ENCODE data around the gene FAT3.

Gene FAT3

GRCh38 chr11:92253421-92253820, 28.8 kb downstream of the FAT3 start:
- Mint-ChIP-seq H3K4me3 (no peak overlapping the region), H3K9me3 (no peaks in the 10 kb centered on the region), H3K36me3 (ENCODE audit: low read depth) (no peaks in the 10 kb centered on the region), H3K4me1 (ENCODE audit: low read depth) (no peaks in the 10 kb centered on the region), H3K27ac (no peak overlapping the region), H3K27me3 (no peaks in the 10 kb centered on the region)
- intact Hi-C loops (cut with micrococcal nuclease): no loop called here

GRCh38 chr11:92253945-92254344, 29.3 kb downstream of the FAT3 start:
- no peaks in the 10 kb centered on the region for H3K36me3 Mint-ChIP-seq (ENCODE audit: low read depth)
- H3K4me1 Mint-ChIP-seq (ENCODE audit: low read depth): no peaks in the 10 kb centered on the region
- intact Hi-C loops (cut with micrococcal nuclease): no loop called here
- no peaks in the 10 kb centered on the region for H3K27me3 Mint-ChIP-seq
- no peak overlapping the region for H3K4me3 Mint-ChIP-seq
- no peaks in the 10 kb centered on the region for H3K9me3 Mint-ChIP-seq
- H3K27ac Mint-ChIP-seq: no peak overlapping the region

- intact Hi-C loops (cut with micrococcal nuclease): no loop called here
- no peaks in the 10 kb centered on the region for H3K9me3 Mint-ChIP-seq
Measured at GRCh38 chr11:92257536-92257935, 32.9 kb downstream of the FAT3 start.

GRCh38 chr11:92259861-92260260, 35.2 kb downstream of the FAT3 start:
- H3K9me3 Mint-ChIP-seq: no peaks in the 10 kb centered on the region

More at GRCh38 chr11:92257536-92257935, 32.9 kb downstream of the FAT3 start:
- Mint-ChIP-seq H3K4me3 (no peak overlapping the region), H3K27me3 (no peaks in the 10 kb centered on the region), H3K36me3 (ENCODE audit: low read depth) (no peaks in the 10 kb centered on the region), H3K4me1 (ENCODE audit: low read depth) (no peaks in the 10 kb centered on the region), H3K27ac (no peak overlapping the region)

GRCh38 chr11:92264350-92264749, 39.7 kb downstream of the FAT3 start:
- intact Hi-C loops (cut with micrococcal nuclease): no loop called here
- Mint-ChIP-seq H3K27me3 (no peaks in the 10 kb centered on the region), H3K4me1 (ENCODE audit: low read depth) (no peaks in the 10 kb centered on the region)

More at GRCh38 chr11:92259861-92260260, 35.2 kb downstream of the FAT3 start:
- no peaks in the 10 kb centered on the region for H3K36me3 Mint-ChIP-seq (ENCODE audit: low read depth)
- H3K27ac Mint-ChIP-seq: no peak overlapping the region
- no peaks in the 10 kb centered on the region for H3K4me1 Mint-ChIP-seq (ENCODE audit: low read depth)
- no peaks in the 10 kb centered on the region for H3K27me3 Mint-ChIP-seq
- no peak overlapping the region for H3K4me3 Mint-ChIP-seq
- intact Hi-C loops (cut with micrococcal nuclease): no loop called here

GRCh38 chr11:92266806-92267205, 42.2 kb downstream of the FAT3 start:
- Mint-ChIP-seq H3K27ac (no peak overlapping the region), H3K36me3 (ENCODE audit: low read depth) (no peaks in the 10 kb centered on the region), H3K4me3 (no peak overlapping the region), H3K9me3 (no peaks in the 10 kb centered on the region), H3K4me1 (ENCODE audit: low read depth) (no peaks in the 10 kb centered on the region), H3K27me3 (no peaks in the 10 kb centered on the region)
- intact Hi-C loops (cut with micrococcal nuclease): no loop called here

More at GRCh38 chr11:92264350-92264749, 39.7 kb downstream of the FAT3 start:
- no peaks in the 10 kb centered on the region for H3K9me3 Mint-ChIP-seq
- H3K27ac Mint-ChIP-seq: no peak overlapping the region
- no peak overlapping the region for H3K4me3 Mint-ChIP-seq
- no peaks in the 10 kb centered on the region for H3K36me3 Mint-ChIP-seq (ENCODE audit: low read depth)

- no peak overlapping the region for H3K27ac Mint-ChIP-seq
- intact Hi-C loops (cut with micrococcal nuclease): no loop called here
- no peak overlapping the region for H3K4me3 Mint-ChIP-seq
Measured at GRCh38 chr11:92267278-92267677, 42.7 kb downstream of the FAT3 start.

GRCh38 chr11:92267968-92268367, 43.4 kb downstream of the FAT3 start:
- Mint-ChIP-seq H3K4me1 (ENCODE audit: low read depth) (no peaks in the 10 kb centered on the region), H3K4me3 (no peak overlapping the region), H3K27ac (no peak overlapping the region), H3K9me3 (no peaks in the 10 kb centered on the region), H3K36me3 (ENCODE audit: low read depth) (no peaks in the 10 kb centered on the region), H3K27me3 (no peaks in the 10 kb centered on the region)
- intact Hi-C loops (cut with micrococcal nuclease): no loop called here

More at GRCh38 chr11:92267278-92267677, 42.7 kb downstream of the FAT3 start:
- Mint-ChIP-seq H3K36me3 (ENCODE audit: low read depth) (no peaks in the 10 kb centered on the region), H3K9me3 (no peaks in the 10 kb centered on the region), H3K4me1 (ENCODE audit: low read depth) (no peaks in the 10 kb centered on the region), H3K27me3 (no peaks in the 10 kb centered on the region)

GRCh38 chr11:92268546-92268945, 43.9 kb downstream of the FAT3 start:
- Mint-ChIP-seq H3K27ac (no peak overlapping the region), H3K9me3 (no peaks in the 10 kb centered on the region), H3K27me3 (no peaks in the 10 kb centered on the region), H3K4me3 (no peak overlapping the region), H3K4me1 (ENCODE audit: low read depth) (no peaks in the 10 kb centered on the region), H3K36me3 (ENCODE audit: low read depth) (no peaks in the 10 kb centered on the region)
- intact Hi-C loops (cut with micrococcal nuclease): no loop called here

- intact Hi-C loops (cut with micrococcal nuclease): no loop called here
- no peak overlapping the region for H3K27ac Mint-ChIP-seq
- no peaks in the 10 kb centered on the region for H3K27me3 Mint-ChIP-seq
- H3K9me3 Mint-ChIP-seq: no peaks in the 10 kb centered on the region
- no peaks in the 10 kb centered on the region for H3K4me1 Mint-ChIP-seq (ENCODE audit: low read depth)
- no peak overlapping the region for H3K4me3 Mint-ChIP-seq
- no peaks in the 10 kb centered on the region for H3K36me3 Mint-ChIP-seq (ENCODE audit: low read depth)
Measured at GRCh38 chr11:92269021-92269420, 44.4 kb downstream of the FAT3 start.

GRCh38 chr11:92269841-92270240, 45.2 kb downstream of the FAT3 start:
- no peak overlapping the region for H3K27ac Mint-ChIP-seq
- no peaks in the 10 kb centered on the region for H3K9me3 Mint-ChIP-seq
- no peak overlapping the region for H3K4me3 Mint-ChIP-seq
- no peaks in the 10 kb centered on the region for H3K4me1 Mint-ChIP-seq (ENCODE audit: low read depth)
- intact Hi-C loops (cut with micrococcal nuclease): no loop called here
- no peaks in the 10 kb centered on the region for H3K27me3 Mint-ChIP-seq
- no peaks in the 10 kb centered on the region for H3K36me3 Mint-ChIP-seq (ENCODE audit: low read depth)

- H3K27me3 Mint-ChIP-seq: no peaks in the 10 kb centered on the region
- no peak overlapping the region for H3K4me3 Mint-ChIP-seq
- H3K27ac Mint-ChIP-seq: no peak overlapping the region
- H3K36me3 Mint-ChIP-seq (ENCODE audit: low read depth): no peaks in the 10 kb centered on the region
- H3K9me3 Mint-ChIP-seq: no peaks in the 10 kb centered on the region
- intact Hi-C loops (cut with micrococcal nuclease): no loop called here
- H3K4me1 Mint-ChIP-seq (ENCODE audit: low read depth): no peaks in the 10 kb centered on the region
Measured at GRCh38 chr11:92272651-92273050, 48.0 kb downstream of the FAT3 start.

Measured in dendritic cell treated with granulocyte-macrophage colony-stimulating factor and Interleukin-4, amounts not matched to agents 40 ng/mL and 50 ng/mL, for 4 days (primary cell).